Measurements from ENCODE around the gene SYK. TPM values are rescaled to one million over a fixed set of nuclear protein-coding genes. Genes with fewer than 3 reads are reported as not detected.

Gene SYK
- total RNA-seq, 1 experiment from 2014 or later: 9.0 TPM

- no TSS peak for BruUV-seq (replicated peaks)
- TF ChIP-seq POLR2AphosphoS5 (IDR thresholded peaks at IDR 0.05; ENCODE audit: low read depth, low read length) (no peak), CTCF (IDR thresholded peaks at IDR 0.05 in 2 of 3, conservative IDR thresholded peaks at IDR 0.05 in 1 of 3; ENCODE audit: borderline replicate concordance in 1 of 3, insufficient read depth in 1 of 3, low read depth in 2 of 3, low read length in 2 of 3) (peak; percentile 20 to 42 (median 31); a peak in 4 of 6 replicates), POLR2A (IDR thresholded peaks at IDR 0.05; ENCODE audit: borderline replicate concordance, extremely low read depth, insufficient read depth, insufficient read length) (no peak), JUND (IDR thresholded peaks at IDR 0.05) (no peak), ZNF274 (IDR thresholded peaks at IDR 0.05; ENCODE audit: low read depth, low read length) (no peak), EZH2phosphoT487 (IDR thresholded peaks at IDR 0.05; ENCODE audit: borderline replicate concordance) (no peak), CBX3 (IDR thresholded peaks at IDR 0.05; ENCODE audit: low read depth) (no peak), ZFX (IDR thresholded peaks at IDR 0.05) (no peak), MAX (IDR thresholded peaks at IDR 0.05) (no peak), YY1 (IDR thresholded peaks at IDR 0.05; ENCODE audit: extremely low read depth, insufficient replicate concordance, low read depth, low read length) (no peak), SRF (IDR thresholded peaks at IDR 0.05; ENCODE audit: low read depth) (no peak), SIN3A (IDR thresholded peaks at IDR 0.05; ENCODE audit: low read depth) (no peak), RAD21 (IDR thresholded peaks at IDR 0.05; ENCODE audit: low read depth) (peak; percentile 42; the same call in 1 of the 2 replicates), CEBPB (IDR thresholded peaks at IDR 0.05; ENCODE audit: low read depth) (no peak)
- ChIA-PET CTCF (interaction anchor here (0.6 to 3.9 kb wide), 22 partner anchors 9 to 1038 kb away, joined by 3 to 62 read pairs (median 4); partner anchors contain the start of gene NFIL3), RAD21 (ENCODE audit: low non-redundant PET in 1 of 2, low total read pairs in 2 of 2, uncharacterized antibody in 2 of 2, unreplicated experiment in 2 of 2) (interaction anchor here (1.1 to 2.2 kb wide), 4 partner anchors 510 to 811 kb away, joined by 4 to 20 read pairs (median 8); no protein-coding TSS in a partner anchor), POLR2A (no interaction called here)
- no peaks in the 10 kb centered on the region for H3K4me1 ChIP-seq (ENCODE audit: control insufficient read depth in 1 of 2, insufficient read depth in 2 of 2, low read length in 2 of 2)
- H3K4me2 ChIP-seq (ENCODE audit: low read length): no peak overlapping the region
- no peaks in the 10 kb centered on the region for H3K36me3 ChIP-seq (ENCODE audit: control insufficient read depth in 1 of 2, insufficient read depth in 2 of 2, low read length in 2 of 2)
- H2AFZ ChIP-seq (ENCODE audit: low read depth, low read length, poor library complexity, severe bottlenecking): no peak overlapping the region
- H3K9me2 ChIP-seq (ENCODE audit: insufficient read depth): no peaks in the 10 kb centered on the region
- H3K9ac ChIP-seq (ENCODE audit: low read length): no peak overlapping the region
- H4K20me1 ChIP-seq (ENCODE audit: insufficient read depth): no peaks in the 10 kb centered on the region
- intact Hi-C loops (cut with micrococcal nuclease): loop anchor here (1.0 kb wide), 5 partner anchors 122 to 1063 kb away; no protein-coding TSS in a partner anchor
- no peak overlapping the region for H3K4me3 ChIP-seq (replicated peaks in 1 of 2; ENCODE audit: low read depth in 1 of 2, low read length in 2 of 2)
- no peaks in the 10 kb centered on the region for H3K79me2 ChIP-seq (ENCODE audit: insufficient read depth, low read length)
- H3K27ac ChIP-seq (ENCODE audit: low read depth, low read length): no peak overlapping the region
- ATAC-seq (peak; percentile 33; the same call in 1 of the 2 replicates), DNase-seq (ENCODE audit: low read depth, low spot score) (no peak)
- no peaks in the 10 kb centered on the region for H3K9me3 ChIP-seq (ENCODE audit: control insufficient read depth in 1 of 2, insufficient read depth in 1 of 2, low read depth in 1 of 2, low read length in 2 of 2)
- no peaks in the 10 kb centered on the region for H3K27me3 ChIP-seq (ENCODE audit: insufficient read depth, low read length)
Measured at GRCh38 chr9:90915693-90916092, 114.1 kb downstream of the SYK start.

Measured in HCT116 (cell line).